ENCODE measurements around the gene PSME2. TPM values are rescaled to one million over a fixed set of nuclear protein-coding genes. Genes with fewer than 3 reads are reported as not detected.

The PSME2 gene
- total and polyA plus RNA-seq, 7 donors, result 26.2 to 485 (median 43.5) TPM

GRCh38 chr14:24192933-24193332, 46.5 kb upstream of the PSME2 start:
- H3K27me3 ChIP-seq, result no peaks in the 10 kb centered on the region

GRCh38 chr14:24190416-24190815, 44.0 kb upstream of the PSME2 start:
- 93 to 96% methylated on average over 10 of the region's 10 CpGs for WGBS, 2 donors
- H3K36me3 ChIP-seq, result peaks cover 0 to 46% (median 28%) of the 10 kb centered on the region in 4 donors

More at GRCh38 chr14:24192933-24193332, 46.5 kb upstream of the PSME2 start:
- Histone ChIP-seq H3K9me3 (no peaks in the 10 kb centered on the region), H3K27ac (no peak overlapping the region), H3K4me1 (peaks cover 0 to 41% (median 35%) of the 10 kb centered on the region in 4 donors), H3K36me3 (peaks cover 0 to 32% (median 16%) of the 10 kb centered on the region in 4 donors), H3K4me3 (no peak overlapping the region)
- DNase-seq, result no peak
- WGBS, 2 donors, result 95 to 97% methylated on average over 15 of the region's 15 CpGs
- TF ChIP-seq, protein P1, sequence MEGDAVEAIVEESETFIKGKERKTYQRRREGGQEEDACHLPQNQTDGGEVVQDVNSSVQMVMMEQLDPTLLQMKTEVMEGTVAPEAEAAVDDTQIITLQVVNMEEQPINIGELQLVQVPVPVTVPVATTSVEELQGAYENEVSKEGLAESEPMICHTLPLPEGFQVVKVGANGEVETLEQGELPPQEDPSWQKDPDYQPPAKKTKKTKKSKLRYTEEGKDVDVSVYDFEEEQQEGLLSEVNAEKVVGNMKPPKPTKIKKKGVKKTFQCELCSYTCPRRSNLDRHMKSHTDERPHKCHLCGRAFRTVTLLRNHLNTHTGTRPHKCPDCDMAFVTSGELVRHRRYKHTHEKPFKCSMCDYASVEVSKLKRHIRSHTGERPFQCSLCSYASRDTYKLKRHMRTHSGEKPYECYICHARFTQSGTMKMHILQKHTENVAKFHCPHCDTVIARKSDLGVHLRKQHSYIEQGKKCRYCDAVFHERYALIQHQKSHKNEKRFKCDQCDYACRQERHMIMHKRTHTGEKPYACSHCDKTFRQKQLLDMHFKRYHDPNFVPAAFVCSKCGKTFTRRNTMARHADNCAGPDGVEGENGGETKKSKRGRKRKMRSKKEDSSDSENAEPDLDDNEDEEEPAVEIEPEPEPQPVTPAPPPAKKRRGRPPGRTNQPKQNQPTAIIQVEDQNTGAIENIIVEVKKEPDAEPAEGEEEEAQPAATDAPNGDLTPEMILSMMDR (IDR thresholded peaks at IDR 0.05), result no peak
- no peak for TF ChIP-seq POLR2A (IDR thresholded peaks at IDR 0.05)
- no peak for TF ChIP-seq EP300 (IDR thresholded peaks at IDR 0.05)
- no peak for TF ChIP-seq POLR2AphosphoS5 (IDR thresholded peaks at IDR 0.05)
- intact Hi-C loops (cut with DNase I), result no loop called here

DNA sequence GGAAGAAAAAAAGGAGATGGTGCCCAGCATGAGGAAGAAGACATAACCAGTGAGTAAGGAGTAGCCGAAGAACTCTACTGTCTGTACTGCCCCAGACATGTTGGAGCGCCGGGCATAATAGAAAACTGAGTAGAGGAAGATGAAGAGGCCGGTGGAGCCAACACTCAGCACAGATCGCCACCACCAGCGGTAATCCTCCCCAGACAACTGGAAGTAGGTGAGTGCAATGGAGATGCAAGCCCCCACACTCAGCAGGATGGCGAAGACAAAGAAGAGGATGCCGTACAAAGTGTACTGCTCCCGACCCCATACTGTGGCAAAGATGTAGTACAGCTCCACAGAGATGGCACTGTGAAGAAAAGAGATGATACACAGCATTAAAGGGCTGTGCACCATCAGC, 43.0 kb upstream of the PSME2 start:
- TF ChIP-seq POLR2AphosphoS5 (IDR thresholded peaks at IDR 0.05) (no peak), EP300 (IDR thresholded peaks at IDR 0.05) (no peak), POLR2A (IDR thresholded peaks at IDR 0.05) (no peak)
- Histone ChIP-seq H3K27ac (peak overlapping the region; percentile 73 to 84 (median 76)), H3K4me1 (peaks cover 0 to 28% (median 24%) of the 10 kb centered on the region in 4 donors), H3K9me3 (no peaks in the 10 kb centered on the region), H3K27me3 (no peaks in the 10 kb centered on the region), H3K36me3 (peaks cover 0 to 55% (median 34%) of the 10 kb centered on the region in 4 donors), H3K4me3 (no peak overlapping the region)
- intact Hi-C loops (cut with DNase I), result loop anchor here (2.0 kb wide), 1 partner anchor 29 kb away; the partner anchor contains the start of gene IRF9
- no peak for DNase-seq
- 95% methylated on average over 9 of the region's 9 CpGs for WGBS, 2 donors

More at GRCh38 chr14:24190416-24190815, 44.0 kb upstream of the PSME2 start:
- H3K4me1 ChIP-seq, result peaks cover 0 to 34% (median 29%) of the 10 kb centered on the region in 4 donors
- no peak for TF ChIP-seq POLR2AphosphoS5 (IDR thresholded peaks at IDR 0.05)
- no peaks in the 10 kb centered on the region for H3K9me3 ChIP-seq
- no peak overlapping the region for H3K4me3 ChIP-seq
- no peaks in the 10 kb centered on the region for H3K27me3 ChIP-seq
- intact Hi-C loops (cut with DNase I), result no loop called here
- no peak overlapping the region for H3K27ac ChIP-seq
- DNase-seq, result no peak

DNA sequence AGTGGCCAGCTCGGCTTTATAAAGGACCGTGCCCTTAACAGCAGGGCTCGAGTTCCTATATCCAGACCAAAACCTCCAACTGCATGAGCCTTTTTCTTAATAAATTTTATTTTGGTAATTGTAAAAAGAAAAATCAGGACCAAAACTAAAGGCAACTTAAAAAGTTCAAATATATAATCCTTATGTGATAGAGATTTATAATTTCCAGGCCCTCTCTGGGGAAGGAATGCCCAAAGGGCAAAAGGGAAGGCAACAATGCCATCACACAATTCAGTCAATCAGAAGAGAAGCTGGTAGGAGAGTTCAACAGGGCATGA, 42.6 kb upstream of the PSME2 start:
- intact Hi-C loops (cut with DNase I), result loop anchor here (2.0 kb wide), 1 partner anchor 28 kb away; the partner anchor contains the start of gene IRF9
- Histone ChIP-seq H3K36me3 (peaks cover 0 to 60% (median 38%) of the 10 kb centered on the region in 4 donors), H3K27ac (peak overlapping the region; percentile 73 to 84 (median 76)), H3K4me1 (peaks cover 0 to 24% (median 20%) of the 10 kb centered on the region in 4 donors), H3K9me3 (no peaks in the 10 kb centered on the region), H3K27me3 (no peaks in the 10 kb centered on the region), H3K4me3 (peak overlapping the region in 3 of 4 donors; percentile 58 to 67 (median 66))
- 1 to 3% methylated on average over 3 of the region's 3 CpGs for WGBS, 2 donors
- DNase-seq, result no peak
- no peak for TF ChIP-seq EP300 (IDR thresholded peaks at IDR 0.05)
- TF ChIP-seq, protein P1 (IDR thresholded peaks at IDR 0.05), result no peak

GRCh38 chr14:24188251-24189058, 42.0 kb upstream of the PSME2 start, which contains the start of gene IPO4:
Gene IPO4 (minus strand): TSS chr14:24188816. CDS start chr14:24188787, 29 bp downstream.
- intact Hi-C loops (cut with DNase I), result loop anchor here (2.0 kb wide), 1 partner anchor 28 kb away; the partner anchor contains the start of gene IRF9
- TF ChIP-seq POLR2A (IDR thresholded peaks at IDR 0.05), result peak in 1 of 2 donors; percentile 29
- TF ChIP-seq, protein P1 (IDR thresholded peaks at IDR 0.05), result no peak
- TF ChIP-seq EP300 (IDR thresholded peaks at IDR 0.05), result peak in 1 of 4 donors; percentile 78
- peak; percentile 54 to 79 (median 68) for TF ChIP-seq POLR2AphosphoS5 (IDR thresholded peaks at IDR 0.05)
- WGBS, 2 donors, result 0 to 1% methylated on average over 65 of the region's 65 CpGs

More at GRCh38 chr14:24188251-24189058, 42.0 kb upstream of the PSME2 start, which contains the start of gene IPO4:
- Histone ChIP-seq H3K27me3 (no peaks in the 10 kb centered on the region), H3K4me1 (peaks cover 0 to 22% (median 19%) of the 10 kb centered on the region in 4 donors), H3K9me3 (no peaks in the 10 kb centered on the region), H3K36me3 (peaks cover 0 to 65% (median 42%) of the 10 kb centered on the region in 4 donors), H3K4me3 (peak within 1 kb of the TSS; percentile 48 to 67 (median 62)), H3K27ac (peak within 1 kb of the TSS; percentile 73 to 84 (median 76))
- DNase-seq, result peak; percentile 99
